Mucosa of rectum (tissue), 2 donors: ENCODE measurements around the gene ID2.
"Not testable (repeated sequence)": the region's sequence is repeated elsewhere in the genome, so short reads cannot be mapped to it uniquely, and the experiment has no call there.

Source experiments
- H3K27ac ChIP-seq, 2 donors: one replicate each; pipeline ENCODE4 v1.7.0; 2013; ENCODE audit warnings: inconsistent platforms in 2 of 2, low read depth in 2 of 2, low read length in 2 of 2
- H3K27me3 ChIP-seq, 2 donors: one replicate each; pipeline ENCODE4 v1.7.0; 2013; ENCODE audit warnings: low read length in 2 of 2; ENCODE audit not compliant: control insufficient read depth in 2 of 2, insufficient read depth in 2 of 2
- H3K36me3 ChIP-seq, 2 donors: one replicate each; pipeline ENCODE4 v1.7.0; 2013; ENCODE audit warnings: low read length in 2 of 2; ENCODE audit not compliant: control insufficient read depth in 2 of 2, insufficient read depth in 2 of 2
- H3K4me1 ChIP-seq, 2 donors: one replicate each; pipeline ENCODE4 v1.7.0; 2013; ENCODE audit warnings: low read length in 2 of 2, mild to moderate bottlenecking in 1 of 2; ENCODE audit not compliant: control insufficient read depth in 2 of 2, insufficient read depth in 2 of 2
- H3K4me3 ChIP-seq, 2 donors: one replicate each; pipeline ENCODE4 v1.7.0; 2013; ENCODE audit warnings: low read length in 2 of 2
- H3K9ac ChIP-seq, 2 donors: one replicate each; pipeline ENCODE4 v1.7.0; 2013; ENCODE audit warnings: low read length in 2 of 2, low read depth in 1 of 2, mild to moderate bottlenecking in 1 of 2
- H3K9me3 ChIP-seq, 2 donors: one replicate each; pipeline ENCODE4 v1.7.0; 2013; ENCODE audit warnings: low read length in 2 of 2; ENCODE audit not compliant: control insufficient read depth in 2 of 2
- donor health status: healthy.
- donor health status: Normal muscosa, but diverticular disease.

The ID2 gene

DNA sequence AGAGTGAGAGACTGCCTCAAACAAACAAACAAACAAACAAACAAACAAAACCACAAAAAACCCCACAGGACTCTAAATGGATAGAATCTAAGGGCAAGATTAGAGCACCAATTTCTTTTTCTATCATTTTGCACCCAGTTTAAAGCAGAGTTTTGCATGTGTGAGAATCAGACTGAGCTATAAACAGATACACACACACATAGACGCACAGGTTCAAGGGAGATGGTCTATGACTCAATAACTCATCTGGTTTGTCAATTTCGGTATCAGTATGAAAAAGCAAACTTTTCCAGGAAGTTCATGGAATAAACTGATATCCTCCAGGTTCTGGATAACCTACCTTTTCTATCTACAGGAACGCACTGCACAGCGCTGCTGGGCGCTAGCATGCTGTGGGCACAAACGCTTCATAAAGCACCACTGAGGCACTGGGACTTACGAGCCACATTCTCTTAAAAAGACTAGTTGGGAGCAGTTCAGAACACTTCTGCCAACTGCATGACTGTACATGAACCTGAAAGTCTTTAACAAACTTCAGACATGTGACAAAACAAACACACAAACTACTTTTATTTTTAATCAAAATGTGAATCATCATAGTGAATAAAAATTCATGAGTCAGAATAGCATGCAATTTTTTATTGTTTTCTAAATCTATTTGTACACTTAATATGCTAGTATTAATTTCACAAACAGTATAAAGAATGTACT, 46.6 kb downstream of the ID2 start:
- Histone ChIP-seq H3K36me3 (peaks cover 38 to 48% of the 10 kb centered on the region in 2 donors), H3K4me3 (no peak overlapping the region), H3K27ac (no peak overlapping the region), H3K27me3 (no peaks in the 10 kb centered on the region), H3K4me1 (no peaks in the 10 kb centered on the region), H3K9ac (no peak overlapping the region), H3K9me3 (no peaks in the 10 kb centered on the region)

DNA sequence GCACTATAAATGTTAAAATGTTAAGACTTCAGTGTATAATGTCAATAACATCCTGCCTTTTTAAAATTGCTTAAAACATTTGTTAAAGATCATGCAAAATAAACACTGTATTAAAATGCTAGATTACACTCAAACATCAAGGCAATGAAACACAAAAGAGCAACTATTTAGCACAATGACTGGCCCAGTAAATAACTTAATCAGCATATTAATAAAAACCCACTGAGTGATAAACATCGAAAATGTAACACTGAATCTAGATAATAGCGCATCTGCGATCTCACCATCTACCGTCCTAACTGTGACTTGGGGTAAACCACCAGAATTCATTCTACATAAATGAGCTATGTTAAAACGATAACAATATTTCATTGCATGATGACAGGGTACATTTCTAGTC, 47.2 kb downstream of the ID2 start:
- not testable (repeated sequence) for H3K27me3 ChIP-seq, H3K27ac ChIP-seq, H3K4me1 ChIP-seq, H3K9ac ChIP-seq, H3K4me3 ChIP-seq, H3K9me3 ChIP-seq
- H3K36me3 ChIP-seq: peaks cover 44 to 54% of the 10 kb centered on the region in 2 donors

DNA sequence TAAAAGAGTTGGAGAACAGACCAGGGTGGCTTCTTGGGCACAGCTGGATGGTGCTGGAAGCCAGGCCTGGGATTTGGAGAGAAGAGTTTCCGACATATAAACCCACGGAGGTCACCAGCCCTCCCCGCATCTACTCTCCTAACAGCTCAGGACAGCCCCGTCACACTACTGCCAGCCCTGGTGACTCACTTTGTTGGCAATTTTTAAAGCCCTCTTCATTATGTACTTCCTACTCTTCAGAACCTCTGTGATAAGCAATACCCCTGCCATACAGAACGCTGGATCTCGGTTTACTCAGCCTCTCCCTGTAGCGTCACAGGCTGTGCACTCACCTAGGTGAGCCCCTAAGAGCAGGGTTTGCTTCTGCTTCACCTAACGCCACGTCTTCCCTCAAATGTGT, 48.1 kb downstream of the ID2 start:
- H3K4me3 ChIP-seq: no peak overlapping the region
- no peaks in the 10 kb centered on the region for H3K27me3 ChIP-seq
- peaks cover 45 to 57% of the 10 kb centered on the region in 2 donors for H3K36me3 ChIP-seq
- no peak overlapping the region for H3K27ac ChIP-seq
- no peak overlapping the region for H3K9ac ChIP-seq
- no peaks in the 10 kb centered on the region for H3K9me3 ChIP-seq
- H3K4me1 ChIP-seq: no peaks in the 10 kb centered on the region

DNA sequence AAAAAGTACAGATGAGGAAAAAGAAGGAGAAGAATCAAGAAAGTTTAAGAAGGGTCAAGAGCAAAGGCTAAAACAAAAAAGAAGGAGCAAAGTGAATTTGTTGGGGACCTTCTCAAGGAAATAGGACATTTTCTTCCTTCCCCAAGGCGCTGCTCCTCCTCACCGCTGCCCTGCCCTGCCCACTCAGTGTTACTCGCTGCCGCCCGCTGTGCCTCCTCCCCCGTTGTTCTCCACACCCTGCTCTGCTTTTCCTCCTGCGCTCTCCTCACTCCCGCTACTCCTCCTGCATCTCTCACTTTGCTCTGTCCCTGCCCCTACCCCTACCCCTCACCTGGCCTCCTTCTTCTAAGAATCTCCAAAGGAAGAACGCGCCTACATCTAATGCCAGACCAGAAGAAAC, 50.7 kb downstream of the ID2 start:
- Histone ChIP-seq H3K4me3 (no peak overlapping the region), H3K4me1 (no peaks in the 10 kb centered on the region), H3K9ac (no peak overlapping the region), H3K27ac (no peak overlapping the region), H3K9me3 (no peaks in the 10 kb centered on the region), H3K36me3 (peaks cover 42 to 73% of the 10 kb centered on the region in 2 donors), H3K27me3 (no peaks in the 10 kb centered on the region)
